Uterus (tissue), 2 donors: ENCODE data around the gene LMCD1.

Experiments
- CTCF ChIP-seq, 4 experiments: fragments of 200-600 bp in 2 of 4; fragments of 450-650 bp in 2 of 4; sonication (generic) in 2 of 4; IDR thresholded peaks; one replicate each; pipeline ENCODE4 v1.5.1; 2016 to 2019; ENCODE audit warnings: antibody characterized with exemption in 4 of 4, mild to moderate bottlenecking in 2 of 4, moderate library complexity in 1 of 4
- POLR2A ChIP-seq, 2 donors: fragments of 450-650 bp; IDR thresholded peaks; one replicate each; pipeline ENCODE4 v1.6.1; 2016; ENCODE audit warnings: antibody characterized with exemption in 2 of 2, mild to moderate bottlenecking in 1 of 2, moderate library complexity in 1 of 2

- TF ChIP-seq CTCF (IDR thresholded peaks at IDR 0.05) (no peak), POLR2A (IDR thresholded peaks at IDR 0.05) (no peak)
These were observed 75.4 kb downstream of the LMCD1 start for GRCh38 chr3:8576841-8577571.
